K562 (cell line): ENCODE data around the gene ACAT2. TPM values are rescaled to one million over a fixed set of nuclear protein-coding genes. Genes with fewer than 3 reads are reported as not detected.

Experiments used
- ATAC-seq: fragments of 200-7000 bp; cut with Tn5 transposase; 3 replicates; pipeline ENCODE4 v1.9.1; 2020; ENCODE audit warnings: moderate library complexity
- BruUV-seq: library from RNA; stranded (reverse); fragments of 400-500 nt; replicated peaks from 2 replicates; lab custom pipeline; 2021; lab: Mats Ljungman, UMichigan
- CTCF ChIA-PET: fragments of 300-600 bp; formaldehyde crosslinking; extraction: SDS; loops from one replicate; lab custom pipeline; 2021; ENCODE audit warnings: low intra/inter-chr PET ratio; lab: Yijun Ruan, JAX
- POLR2A ChIA-PET: fragments of 300-600, 350-650 bp; sonication (Branson Sonifier 250); formaldehyde crosslinking; extraction: SDS; loops from one replicate; lab custom pipeline; 2021; ENCODE audit warnings: antibody characterized with exemption, inconsistent platforms; lab: Yijun Ruan, JAX
- DNase-seq, 4 experiments: peaks; one replicate each; pipeline versions ENCODE4 v3.0.0 to v3.0.0-alpha.2; 2011 to 2018; ENCODE audit warnings: low spot score in 3 of 4, mixed read lengths in 3 of 4; ENCODE audit errors: extremely low read depth in 1 of 4
- FAIRE-seq: peaks from 2 replicates; lab custom pipeline; 2011; peaks lifted over from hg19 to GRCh38; lab: Jason Lieb, UNC
- H2AFZ ChIP-seq: 2 replicates; pipeline ENCODE4 v1.6.0; 2011; ENCODE audit warnings: low read depth, low read length, control low read depth, inconsistent platforms
- H3K27ac ChIP-seq: fragments of 200-600 bp; 3 replicates; pipeline ENCODE4 v1.8.0; 2011; ENCODE audit warnings: low read depth, mild to moderate bottlenecking, control low read depth, inconsistent platforms, low read length, moderate library complexity, mixed read lengths; ENCODE audit errors: extremely low read depth
- H3K27me3 ChIP-seq, 2 experiments: fragments of 300-600 bp in 1 of 2; 2 replicates in 1 of 2; 3 replicates in 1 of 2; pipeline versions ENCODE4 v1.6.0 to v1.8.0; 2011; ENCODE audit warnings: inconsistent platforms in 2 of 2, low read length in 2 of 2, mild to moderate bottlenecking in 1 of 2, mixed read lengths in 1 of 2, moderate library complexity in 1 of 2; ENCODE audit not compliant: control insufficient read depth in 2 of 2, insufficient read depth in 2 of 2
- H3K36me3 ChIP-seq: fragments of 300-600 bp; 3 replicates; pipeline ENCODE4 v1.8.0; 2011; ENCODE audit warnings: mild to moderate bottlenecking, low read length, inconsistent platforms; ENCODE audit not compliant: control insufficient read depth, insufficient read depth
- H3K4me1 ChIP-seq, 2 experiments: fragments of 200-600 bp in 1 of 2; replicated peaks in 1 of 2; 2 replicates in 1 of 2; 3 replicates in 1 of 2; pipeline versions ENCODE4 v1.5.1 to v1.8.0; 2011; ENCODE audit warnings: inconsistent platforms in 2 of 2, low read length in 2 of 2, mild to moderate bottlenecking in 1 of 2, mixed read lengths in 1 of 2, moderate library complexity in 1 of 2; ENCODE audit not compliant: control insufficient read depth in 2 of 2, insufficient read depth in 2 of 2
- H3K4me2 ChIP-seq: 2 replicates; pipeline ENCODE4 v1.6.1; 2011; ENCODE audit warnings: low read length, control low read depth, inconsistent platforms, mixed read lengths; ENCODE audit not compliant: insufficient read depth
- H3K4me3 ChIP-seq: fragments of 200-600 bp; sonication (generic), shearing (Covaris generic); 2 replicates; pipeline ENCODE4 v1.5.1; 2016; ENCODE audit warnings: control low read depth, inconsistent platforms
- H3K79me2 ChIP-seq: fragments of 200-600 bp; 3 replicates; pipeline ENCODE4 v1.8.0; 2011; ENCODE audit warnings: low read length, inconsistent platforms; ENCODE audit not compliant: control insufficient read depth, insufficient read depth
- H3K9ac ChIP-seq, 2 experiments: 2 replicates each; pipeline versions ENCODE4 v1.6.0 to v1.6.1; 2011; ENCODE audit warnings: low read depth in 2 of 2, low read length in 2 of 2, control low read depth in 1 of 2, inconsistent platforms in 1 of 2, mild to moderate bottlenecking in 1 of 2, mixed read lengths in 1 of 2; ENCODE audit not compliant: insufficient read depth in 1 of 2
- H3K9me1 ChIP-seq: one replicate; pipeline ENCODE4 v1.6.0; 2011; ENCODE audit warnings: inconsistent platforms, mild to moderate bottlenecking, low read length, moderate library complexity; ENCODE audit not compliant: control insufficient read depth, insufficient read depth
- H3K9me3 ChIP-seq: replicated peaks from 2 replicates; pipeline ENCODE4 v1.5.1; 2011; ENCODE audit warnings: low read depth, low read length, inconsistent platforms; ENCODE audit not compliant: control insufficient read depth, insufficient read depth
- H4K20me1 ChIP-seq: replicated peaks from 2 replicates; pipeline ENCODE4 v1.6.1; 2011; ENCODE audit warnings: low read length, inconsistent platforms, mixed read lengths; ENCODE audit not compliant: control insufficient read depth, insufficient read depth
- ETV5 ChIP-seq: sonication (generic); formaldehyde crosslinking; IDR thresholded peaks from 2 replicates; pipeline ENCODE4 v1.4.0; 2020; ENCODE audit warnings: low read depth, mild to moderate bottlenecking, missing genetic modification reagents
- HSF4 ChIP-seq: fragments of 250-450 bp; sonication (Bioruptor Pico); IDR thresholded peaks from 2 replicates; pipeline ENCODE4 v2.1.2; 2022; ENCODE audit warnings: mild to moderate bottlenecking, moderate library complexity, borderline replicate concordance
- IFI16 ChIP-seq: fragments of 250-450 bp; sonication (Bioruptor Pico); IDR thresholded peaks from 2 replicates; pipeline ENCODE4 v2.1.2; 2022; ENCODE audit warnings: mild to moderate bottlenecking, inconsistent platforms
- ILK ChIP-seq: fragments of 450-650 bp; IDR thresholded peaks from 2 replicates; pipeline ENCODE4 v1.6.1; 2016; ENCODE audit warnings: missing genetic modification characterization, low read depth, mild to moderate bottlenecking, missing compliant biosample characterization, moderate library complexity, borderline replicate concordance
- NEUROD1 ChIP-seq: fragments of 150-350 bp; IDR thresholded peaks from 2 replicates; pipeline ENCODE4 v1.6.1; 2014; ENCODE audit warnings: borderline replicate concordance, low read length, low read depth; ENCODE audit not compliant: partially characterized antibody
- PTBP1 ChIP-seq: fragments of 200-400 bp; formaldehyde crosslinking; IDR thresholded peaks from 2 replicates; pipeline ENCODE4 v1.6.1; 2017; ENCODE audit warnings: low read depth, low read length
- RBBP5 ChIP-seq: fragments of 200-600 bp; sonication (generic); IDR thresholded peaks from 2 replicates; pipeline ENCODE4 v1.6.1; 2012; ENCODE audit warnings: borderline replicate concordance, mild to moderate bottlenecking, low read length, control low read depth, inconsistent platforms; ENCODE audit not compliant: insufficient read depth, poor library complexity, severe bottlenecking
- RBM25 ChIP-seq: fragments of 200-400 bp; formaldehyde crosslinking; IDR thresholded peaks from 2 replicates; pipeline ENCODE4 v1.6.1; 2018; ENCODE audit warnings: low read length, low read depth, moderate library complexity; ENCODE audit not compliant: severe bottlenecking
- TGIF2 ChIP-seq: sonication (generic); formaldehyde crosslinking; IDR thresholded peaks from 2 replicates; pipeline ENCODE4 v1.8.1; 2022; ENCODE audit warnings: mild to moderate bottlenecking, missing genetic modification reagents, moderate library complexity
- THAP12 ChIP-seq: fragments of 250-450 bp; sonication (Bioruptor Pico); IDR thresholded peaks from 2 replicates; pipeline ENCODE4 v1.9.0; 2021; ENCODE audit warnings: mild to moderate bottlenecking, inconsistent platforms
- ZC3H4 ChIP-seq: sonication (generic); formaldehyde crosslinking; IDR thresholded peaks from 2 replicates; pipeline ENCODE4 v1.9.0; 2021; ENCODE audit warnings: missing genetic modification reagents, borderline replicate concordance
- ZNF197 ChIP-seq: fragments of 200-800 bp; sonication (Bioruptor generic); IDR thresholded peaks from 2 replicates; pipeline ENCODE4 v1.6.1; 2016; ENCODE audit warnings: low read depth, missing genetic modification characterization, missing compliant biosample characterization
- ZNF282 ChIP-seq: sonication (generic); formaldehyde crosslinking; IDR thresholded peaks from 2 replicates; pipeline ENCODE4 v1.8.1; 2023; ENCODE audit warnings: missing genetic modification reagents
- ZNF444 ChIP-seq: fragments of 250-450 bp; sonication (Bioruptor Pico); IDR thresholded peaks from 2 replicates; pipeline ENCODE4 v1.4.0; 2020; ENCODE audit warnings: mild to moderate bottlenecking, moderate library complexity
- WGBS: fragments of 100-300 bp; shearing (Covaris generic); methylation state at CpG from one replicate; pipeline ENCODE4 v1.1.6; 2016; ENCODE audit warnings: low coverage, mixed read lengths; ENCODE audit not compliant: insufficient coverage; ENCODE audit errors: missing lambda C conversion rate; 5-methylcytosine and 5-hydroxymethylcytosine counted together
- in situ Hi-C: fragments of 300-500 bp; cut with MboI; formaldehyde crosslinking; loops from 4 replicates; pipeline ENCODE4 v1.15.0; 2018; ENCODE audit warnings: inconsistent platforms, mixed read lengths
- intact Hi-C: fragments of 100-400 bp; cut with micrococcal nuclease; formaldehyde crosslinking; loops from 2 replicates; pipeline ENCODE4 v1.14.2; 2022
- polyA plus RNA-seq, 8 experiments: library from polyadenylated mRNA; depleted of rRNA in 4 of 8; stranded (reverse) in 5 of 8; unstranded in 3 of 8; fragments of >200 nt; fragmentation: Nextera tagmentation in 2 of 8; fragmentation: Illumina TruSeq in 1 of 8; extraction: Ambion mirVana in 2 of 8; extraction: Trizol in 1 of 8; gene quantifications; 2 replicates each; pipeline versions ENCODE4 v1.2.1 to v1.2.3, GENCODE V29; 2011 to 2014; ENCODE audit warnings: inconsistent platforms in 1 of 8, missing spikeins in 1 of 8
- total RNA-seq, 7 experiments: library from RNA; depleted of rRNA in 6 of 7; stranded (reverse); fragments of >200 nt in 6 of 7; fragmentation: Illumina TruSeq in 2 of 7; extraction: Trizol in 2 of 7; gene quantifications; 2 replicates each; pipeline versions ENCODE4 v1.2.1 to v1.2.3, GENCODE V29; 2011 to 2021; ENCODE audit warnings: low replicate concordance in 1 of 7
- TF ChIP-seq, protein P1 (sequence below): sonication (generic); formaldehyde crosslinking; IDR thresholded peaks from 2 replicates; pipeline ENCODE4 v1.8.1; 2022; ENCODE audit warnings: missing genetic modification reagents

Gene ACAT2
- total and polyA plus RNA-seq, 9 of the 15 experiments (the other 6 are each of a cell fraction or from before 2014, with no cell fraction given), result 63.0 to 309 (median 144) TPM

- ATAC-seq (no peak), FAIRE-seq (no peak), DNase-seq (no peak)
- POLR2A ChIA-PET, result interaction anchor here (0.9 to 3.7 kb wide), 9 partner anchors 8 to 55 kb away, joined by 3 to 28 read pairs (median 5); partner anchors contain the start of genes ACAT2 and WTAP
- Histone ChIP-seq H3K4me2 (no peak overlapping the region), H3K9me1 (peaks cover 3% of the 10 kb centered on the region), H3K27ac (no peak overlapping the region), H3K27me3 (no peaks in the 10 kb centered on the region), H3K9ac (no peak overlapping the region), H2AFZ (no peak overlapping the region), H3K36me3 (peaks cover 59% of the 10 kb centered on the region), H3K4me3 (no peak overlapping the region), H3K4me1 (peaks cover 0 to 9% of the 10 kb centered on the region in 2 experiments; a peak in 1 of 5 replicates), H3K9me3 (no peaks in the 10 kb centered on the region), H3K79me2 (peaks cover 96% of the 10 kb centered on the region), H4K20me1 (0 out of 2 replicates have a peak, but pooled peaks cover 4% of the 10 kb centered on the region)
- CTCF ChIA-PET, result no interaction called here
- TF ChIP-seq NEUROD1, result no peak
- TF ChIP-seq ILK (tag), result no peak
- no peak for TF ChIP-seq PTBP1
- no peak for TF ChIP-seq TGIF2 (CRISPR knock-in tag)
- no peak for TF ChIP-seq RBBP5
- TF ChIP-seq ZNF444 (CRISPR knock-in tag), result no peak
- no peak for TF ChIP-seq ZNF197 (CRISPR knock-in tag)
- TF ChIP-seq ETV5 (CRISPR knock-in tag), result no peak
- TF ChIP-seq HSF4 (CRISPR knock-in tag), result no peak
- TF ChIP-seq, protein P1, sequence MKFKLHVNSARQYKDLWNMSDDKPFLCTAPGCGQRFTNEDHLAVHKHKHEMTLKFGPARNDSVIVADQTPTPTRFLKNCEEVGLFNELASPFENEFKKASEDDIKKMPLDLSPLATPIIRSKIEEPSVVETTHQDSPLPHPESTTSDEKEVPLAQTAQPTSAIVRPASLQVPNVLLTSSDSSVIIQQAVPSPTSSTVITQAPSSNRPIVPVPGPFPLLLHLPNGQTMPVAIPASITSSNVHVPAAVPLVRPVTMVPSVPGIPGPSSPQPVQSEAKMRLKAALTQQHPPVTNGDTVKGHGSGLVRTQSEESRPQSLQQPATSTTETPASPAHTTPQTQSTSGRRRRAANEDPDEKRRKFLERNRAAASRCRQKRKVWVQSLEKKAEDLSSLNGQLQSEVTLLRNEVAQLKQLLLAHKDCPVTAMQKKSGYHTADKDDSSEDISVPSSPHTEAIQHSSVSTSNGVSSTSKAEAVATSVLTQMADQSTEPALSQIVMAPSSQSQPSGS (CRISPR knock-in tag), result no peak
- no peak for TF ChIP-seq ZNF282 (CRISPR knock-in tag)
- no peak for TF ChIP-seq THAP12 (CRISPR knock-in tag)
- no peak for TF ChIP-seq RBM25
- TF ChIP-seq ZC3H4 (CRISPR knock-in tag), result no peak
- no peak for TF ChIP-seq IFI16
- BruUV-seq, result no TSS peak
- WGBS, result 93% methylated on average over 7 of the region's 7 CpGs
- in situ Hi-C loops (no loop called here), intact Hi-C loops (no loop called here)
These were observed 24.9 kb upstream of the ACAT2 start for GRCh38 chr6:159736908-159737307.
